ENCODE data around the gene EYA4.
"Not testable (repeated sequence)": the region's sequence is repeated elsewhere in the genome, so short reads cannot be mapped to it uniquely, and the experiment has no call there.

The EYA4 gene

DNA sequence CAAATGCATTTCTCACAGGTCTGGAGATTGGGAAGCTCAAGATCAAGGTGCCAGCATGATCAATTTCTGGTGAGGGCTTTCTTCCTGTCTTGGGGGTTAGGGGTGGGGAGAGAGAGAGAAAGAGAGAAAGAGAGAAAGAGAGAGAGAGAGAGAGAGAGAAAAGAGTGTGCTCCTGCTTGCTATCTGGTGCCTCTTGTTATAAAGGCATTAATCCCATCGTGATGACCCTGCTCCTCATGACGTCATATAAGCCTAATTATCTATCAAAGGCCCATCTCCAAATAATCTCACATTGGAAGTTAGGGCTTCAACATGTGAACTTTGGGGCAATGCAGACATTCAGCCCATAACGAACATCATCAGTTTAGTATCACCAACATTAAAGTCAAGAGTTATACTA, 114.8 kb downstream of the EYA4 start:
- no peak for DNase-seq (ENCODE audit: low spot score)

DNA sequence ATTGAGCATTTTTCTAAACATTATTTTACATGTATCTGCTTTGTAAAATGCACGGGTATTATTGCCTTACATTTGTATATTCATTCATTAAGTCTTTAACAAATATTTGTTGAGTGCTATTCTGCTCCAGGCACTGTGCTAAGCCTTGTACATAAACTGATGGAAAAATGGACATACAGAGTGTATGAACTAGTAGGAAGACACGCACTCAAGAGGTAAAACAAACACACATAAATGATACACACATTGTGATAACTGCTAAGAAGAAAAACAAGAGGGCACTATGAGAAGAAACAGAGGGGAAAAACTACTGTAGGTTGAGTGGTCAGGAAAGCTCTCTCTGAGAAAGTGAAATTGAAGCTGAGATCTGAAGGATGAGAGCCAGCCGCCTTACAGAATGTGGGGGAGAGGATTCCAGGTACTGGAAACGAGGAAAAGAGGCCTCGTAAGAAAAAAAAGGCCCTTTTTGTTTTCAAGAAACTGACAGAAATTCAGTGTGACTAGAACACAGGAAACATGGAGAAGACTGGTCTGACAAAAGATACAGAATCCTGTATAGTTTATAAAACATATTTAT, 117.5 kb downstream of the EYA4 start:
- no peak for DNase-seq (ENCODE audit: low spot score)

DNA sequence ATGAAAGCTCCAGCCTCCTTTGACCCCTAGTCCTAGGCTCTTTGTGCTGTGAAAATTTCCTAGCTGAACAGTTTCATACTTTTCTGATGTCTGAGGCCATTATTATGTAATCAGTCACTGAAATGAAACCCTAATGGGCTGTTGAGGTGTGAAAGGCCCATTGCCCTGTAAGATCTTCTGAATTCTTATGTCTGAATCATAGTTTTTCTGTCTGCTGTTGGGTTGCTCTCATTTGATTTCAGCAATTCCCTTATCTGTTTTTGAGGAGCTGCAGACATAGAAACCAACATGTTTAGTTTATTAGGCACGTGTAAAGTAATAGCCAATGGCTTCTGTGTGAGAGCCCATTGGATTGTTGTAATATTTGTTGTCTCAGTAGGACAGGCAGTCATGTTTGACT, 118.1 kb downstream of the EYA4 start:
- DNase-seq (ENCODE audit: low spot score): no peak

DNA sequence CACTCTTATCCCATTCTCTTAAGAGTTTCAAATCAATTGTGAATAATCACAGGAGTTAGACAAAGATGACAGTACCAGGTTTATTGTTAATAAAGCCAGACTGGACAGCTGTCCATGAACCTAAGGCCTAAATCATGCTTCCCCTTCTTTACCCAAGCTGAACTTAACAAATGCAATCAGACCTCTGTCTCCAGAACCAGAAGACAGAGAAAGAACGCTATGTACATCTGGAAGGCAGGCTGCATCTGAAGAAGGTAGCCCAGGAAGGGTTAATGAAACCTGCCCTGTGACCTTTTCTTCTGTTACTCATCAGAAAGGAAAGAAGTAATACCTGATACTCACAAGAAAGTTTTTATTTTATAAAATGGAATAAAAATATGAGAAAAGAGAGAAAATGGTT, 118.6 kb downstream of the EYA4 start:
- no peak for DNase-seq (ENCODE audit: low spot score)

DNA sequence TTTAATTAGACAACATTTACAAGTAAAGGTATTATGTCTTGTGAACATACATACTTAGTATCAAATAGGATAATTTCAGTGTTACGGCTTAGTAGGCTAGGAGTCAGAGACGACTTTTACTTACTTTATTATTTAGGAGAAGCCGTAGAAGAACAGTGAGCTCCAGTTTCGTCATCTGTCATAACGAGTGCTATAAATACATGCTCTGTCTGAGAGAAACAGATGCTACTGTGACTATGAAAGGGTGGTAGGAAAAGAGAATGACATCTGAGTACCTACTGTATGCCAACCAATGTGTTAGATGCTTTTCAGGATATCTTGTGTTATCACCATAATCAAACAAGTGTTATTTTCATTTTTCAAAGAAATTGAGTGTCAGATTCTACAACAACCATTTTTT, 119.0 kb downstream of the EYA4 start:
- DNase-seq (ENCODE audit: low spot score): no peak

DNA sequence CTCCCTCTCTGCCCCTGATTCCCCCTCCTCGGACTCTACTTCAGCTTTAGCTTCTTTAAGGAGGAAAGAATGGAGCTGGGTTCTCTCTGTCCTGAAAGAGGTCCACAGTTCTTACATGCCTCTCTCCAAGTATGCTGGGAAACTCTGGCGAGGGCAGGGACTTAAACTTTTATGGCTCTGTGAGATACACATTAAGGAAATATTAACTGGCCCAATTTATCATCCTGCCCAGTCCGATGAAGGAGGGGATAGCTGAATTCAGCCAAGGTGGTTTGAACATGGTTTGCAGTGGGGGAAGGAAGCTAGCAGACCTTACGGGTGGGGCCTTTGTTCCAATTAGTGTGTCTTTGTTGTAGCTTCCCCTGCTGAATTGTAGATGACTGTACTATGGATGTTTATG, 121.7 kb downstream of the EYA4 start:
- no peak for DNase-seq (ENCODE audit: low spot score)

DNA sequence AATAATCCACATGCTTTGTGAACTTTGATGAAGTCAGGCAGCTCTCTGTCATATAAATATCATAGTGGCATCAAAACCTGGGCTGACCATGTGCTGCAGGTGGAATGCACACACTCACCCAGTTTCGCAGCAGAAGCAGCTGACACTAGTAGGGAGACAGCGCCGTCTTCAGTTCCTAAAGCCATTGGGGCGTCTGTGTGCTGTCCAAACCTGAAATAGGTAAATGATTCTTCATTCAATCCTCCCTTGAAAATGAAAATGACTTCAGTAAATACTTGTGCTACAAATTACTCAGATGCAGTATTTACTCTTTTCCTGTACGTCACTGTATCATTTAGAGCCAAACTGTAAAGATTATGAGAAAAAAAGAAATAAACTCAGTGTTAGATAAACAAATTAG, 127.5 kb downstream of the EYA4 start:
- no peak for DNase-seq (ENCODE audit: low spot score)

DNA sequence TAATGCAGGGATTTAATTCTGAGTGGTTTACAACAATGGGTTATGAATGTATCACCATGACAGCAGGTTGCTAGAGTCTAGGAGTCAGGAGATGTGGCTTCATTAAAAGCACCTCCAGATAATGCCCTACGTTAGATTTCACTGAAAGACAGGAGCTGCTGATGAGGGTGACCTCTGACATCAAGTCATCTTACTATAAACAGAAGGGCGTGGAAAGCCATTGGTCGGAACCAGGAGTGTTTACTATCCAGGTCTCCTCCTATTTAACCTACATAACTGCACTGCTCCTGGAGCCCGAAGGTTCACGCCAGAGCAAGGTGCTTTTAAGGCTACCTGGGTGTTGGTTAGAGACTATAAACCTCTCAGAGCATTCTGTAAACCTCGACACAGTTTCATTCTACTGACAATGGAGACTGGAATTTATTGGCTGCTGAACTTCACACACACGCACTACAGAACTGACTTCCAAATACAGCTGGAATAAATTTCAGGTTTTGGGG, 128.7 kb downstream of the EYA4 start:
- no peak for DNase-seq (ENCODE audit: low spot score)

DNA sequence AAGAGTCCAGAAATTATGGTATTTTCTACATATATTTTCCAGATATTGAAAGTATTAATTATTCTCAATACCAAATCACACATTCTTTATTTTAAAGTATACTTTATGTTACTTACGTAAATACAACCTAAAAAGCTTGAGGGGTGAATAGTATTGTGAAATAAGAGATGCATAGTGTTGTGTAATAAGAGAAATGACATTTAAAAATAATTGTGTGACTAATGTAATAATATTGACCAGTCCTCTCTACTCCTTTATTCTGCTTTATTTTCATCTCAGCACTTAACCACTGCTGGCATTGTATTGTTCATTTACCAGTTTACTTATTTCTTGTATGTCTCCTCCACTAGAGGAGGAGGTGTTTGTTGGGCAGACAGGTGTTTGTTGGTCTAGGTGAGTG, 135.6 kb downstream of the EYA4 start:
- no peak for DNase-seq (ENCODE audit: low spot score)

DNA sequence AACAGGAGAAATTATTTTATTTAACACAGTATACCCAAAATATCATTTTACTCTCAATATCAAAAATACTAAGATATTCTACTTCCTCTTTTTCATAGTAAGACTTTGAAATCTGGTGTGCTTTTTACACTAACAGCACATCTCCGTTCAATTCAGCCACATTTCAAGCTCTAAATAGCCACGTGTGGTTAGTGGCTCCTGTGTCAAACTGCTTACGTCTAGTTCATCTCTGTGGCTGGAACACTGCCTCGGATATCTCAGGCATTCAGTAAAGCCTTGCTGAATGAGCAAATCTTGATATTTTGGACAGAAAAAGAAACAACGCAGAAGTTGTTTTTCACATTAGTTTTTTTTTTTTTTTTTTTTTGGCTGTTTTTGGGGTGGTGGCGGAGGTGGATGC, 136.1 kb downstream of the EYA4 start:
- DNase-seq (ENCODE audit: low spot score): peak; percentile 43

DNA sequence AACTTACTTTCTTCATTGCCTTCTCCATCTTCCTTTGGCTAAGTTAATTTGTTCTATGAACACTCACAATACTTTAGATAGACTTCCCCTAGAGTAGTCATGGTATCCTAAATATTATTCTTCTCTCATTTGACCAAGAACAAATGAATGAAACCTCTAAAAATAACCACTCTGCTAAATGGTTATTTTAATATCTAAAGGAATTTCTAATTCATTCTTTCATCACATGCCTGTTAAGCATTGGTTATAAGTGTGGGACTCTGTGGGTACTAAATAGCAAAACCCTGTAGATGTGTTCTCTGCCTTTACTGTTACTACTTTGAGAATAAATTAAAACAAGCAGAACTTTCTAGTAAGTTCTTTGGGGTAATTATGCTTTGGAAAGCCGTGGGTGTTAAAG, 138.9 kb downstream of the EYA4 start:
- DNase-seq (ENCODE audit: low spot score): no peak

DNA sequence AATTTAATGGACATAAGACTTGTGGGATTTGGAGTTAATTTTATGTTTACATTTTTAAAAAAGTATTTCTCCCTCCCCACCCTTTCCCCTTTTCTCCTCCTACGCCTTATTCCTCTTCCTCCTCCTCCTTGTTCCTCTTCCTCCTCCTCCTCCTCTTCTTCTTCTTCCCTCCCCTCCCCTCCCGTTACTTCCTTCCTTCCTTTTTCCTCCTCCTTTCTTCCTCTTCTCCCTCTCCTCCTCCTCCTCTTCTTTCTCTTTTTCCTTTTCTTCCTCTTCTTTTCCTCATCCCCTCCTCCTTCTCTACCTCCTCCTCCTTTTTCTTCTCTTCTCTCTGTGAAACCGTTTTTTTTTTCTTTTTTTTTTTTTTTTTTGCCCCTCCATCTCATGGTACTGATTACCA, 139.6 kb downstream of the EYA4 start:
- no peak for DNase-seq (ENCODE audit: low spot score)

DNA sequence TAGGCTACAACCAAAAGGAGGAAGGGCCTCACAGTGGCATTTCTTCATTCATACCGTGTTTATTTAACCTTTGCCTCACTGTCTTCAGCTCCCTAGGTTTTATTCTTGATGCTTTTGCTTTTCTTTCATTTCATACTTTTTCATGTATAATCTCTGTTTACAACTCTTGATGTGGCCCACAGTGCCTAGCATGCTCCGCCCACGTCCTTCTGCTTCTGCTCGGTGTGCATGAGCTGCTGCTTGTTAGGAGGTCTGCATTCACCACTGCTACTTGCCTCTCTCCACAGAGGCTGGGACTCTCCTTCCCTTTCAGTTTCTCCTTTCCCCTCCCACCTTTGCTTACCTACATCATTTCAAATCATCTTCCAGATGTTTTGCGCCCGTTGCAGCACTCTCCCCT, 147.6 kb downstream of the EYA4 start:
- DNase-seq (ENCODE audit: low spot score): no peak

DNA sequence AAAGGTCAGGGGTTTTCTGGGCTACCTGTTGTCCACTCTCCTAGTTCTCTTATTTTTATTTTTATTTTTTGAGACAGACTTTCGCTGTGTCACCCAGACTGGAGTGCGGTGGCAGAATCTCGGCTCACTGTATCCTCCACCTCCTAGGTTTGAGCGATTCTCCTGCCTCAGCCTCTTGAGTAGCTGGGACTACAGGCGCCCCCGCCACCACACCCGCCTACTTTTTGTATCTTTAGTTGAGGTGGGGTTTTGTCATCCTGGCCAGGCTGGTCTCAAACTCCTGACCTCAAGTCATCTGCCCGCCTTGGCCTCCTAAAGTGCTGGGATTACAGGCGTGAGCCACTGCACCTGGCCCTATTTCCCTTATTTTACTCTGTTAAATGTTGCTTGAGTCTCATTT, 149.0 kb downstream of the EYA4 start:
- DNase-seq (ENCODE audit: low spot score): no peak

DNA sequence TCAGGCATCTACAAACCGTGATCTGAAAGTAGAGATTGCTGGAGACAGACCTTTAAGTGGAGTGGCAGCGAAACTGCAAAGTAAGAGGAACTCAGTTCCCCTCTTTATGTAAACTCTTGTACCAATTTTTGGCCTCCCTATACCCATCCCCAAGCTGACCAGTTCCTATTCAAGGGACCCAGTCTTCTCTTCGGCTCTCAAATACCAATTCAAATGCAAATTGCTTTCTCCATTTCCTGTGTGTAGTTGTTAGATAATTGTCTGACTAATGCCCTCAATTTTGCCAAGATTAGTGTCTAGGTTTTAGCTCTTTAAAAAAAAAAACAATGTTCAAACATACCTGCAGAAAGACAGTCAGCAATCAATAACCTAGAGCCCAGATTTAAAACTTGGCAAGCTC, 150.9 kb downstream of the EYA4 start:
- DNase-seq (ENCODE audit: low spot score): no peak

DNA sequence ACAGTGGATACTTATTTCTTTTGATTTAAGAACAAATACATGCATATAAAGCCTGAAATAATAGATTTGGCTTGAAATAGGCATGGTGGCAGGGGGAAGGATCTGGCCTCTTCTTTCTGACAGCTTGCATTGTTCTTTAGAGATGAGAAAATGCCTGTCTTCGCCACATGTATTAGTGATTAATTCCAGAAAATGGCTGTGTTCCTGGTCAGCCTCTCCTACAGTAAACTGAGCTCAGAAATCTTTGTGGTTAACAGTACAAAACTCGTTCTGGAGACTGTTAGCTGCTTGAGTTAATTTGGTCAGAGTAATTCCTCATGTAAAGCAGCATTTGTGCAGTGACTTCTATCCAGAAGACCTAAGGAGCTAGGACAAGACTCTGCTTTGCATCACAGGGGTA, 151.5 kb downstream of the EYA4 start:
- no peak for DNase-seq (ENCODE audit: low spot score)

DNA sequence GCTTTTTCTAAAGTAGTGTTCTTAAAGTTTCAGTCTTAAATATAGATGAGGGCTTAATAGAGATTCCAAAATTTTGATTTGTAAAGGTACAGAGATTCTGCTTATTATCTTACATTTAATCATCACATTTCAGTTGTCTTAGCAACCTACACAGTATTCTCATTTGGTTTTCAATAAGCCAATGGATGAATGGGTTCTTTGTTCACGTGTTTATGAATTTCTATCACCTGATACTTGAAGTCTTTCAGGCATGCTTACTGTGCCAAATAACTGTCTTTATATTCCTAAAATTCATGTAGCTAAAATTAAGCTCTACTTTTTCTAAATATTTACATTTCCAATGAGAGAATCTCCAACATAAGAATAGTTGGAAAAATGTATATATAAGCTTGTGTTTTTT, 152.7 kb downstream of the EYA4 start:
- no peak for DNase-seq (ENCODE audit: low spot score)

DNA sequence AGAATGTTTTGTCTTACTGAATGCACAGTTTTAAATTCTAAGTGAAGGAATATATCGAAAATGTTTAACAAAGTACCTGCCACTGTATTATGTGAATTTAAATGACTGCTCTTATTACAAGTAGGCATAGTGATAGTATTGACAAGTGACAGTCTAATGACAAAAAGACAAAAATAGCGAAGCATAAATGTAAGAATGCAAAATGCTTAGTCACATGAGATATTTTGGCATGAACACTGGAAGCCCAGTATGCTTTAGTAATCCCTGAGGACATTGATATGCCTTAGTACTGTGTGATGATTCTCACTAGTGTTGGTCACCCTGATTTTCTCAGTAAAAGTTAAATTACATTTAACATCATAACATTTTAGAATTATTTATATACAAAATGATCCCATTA, 153.5 kb downstream of the EYA4 start:
- no peak for DNase-seq (ENCODE audit: low spot score)

DNA sequence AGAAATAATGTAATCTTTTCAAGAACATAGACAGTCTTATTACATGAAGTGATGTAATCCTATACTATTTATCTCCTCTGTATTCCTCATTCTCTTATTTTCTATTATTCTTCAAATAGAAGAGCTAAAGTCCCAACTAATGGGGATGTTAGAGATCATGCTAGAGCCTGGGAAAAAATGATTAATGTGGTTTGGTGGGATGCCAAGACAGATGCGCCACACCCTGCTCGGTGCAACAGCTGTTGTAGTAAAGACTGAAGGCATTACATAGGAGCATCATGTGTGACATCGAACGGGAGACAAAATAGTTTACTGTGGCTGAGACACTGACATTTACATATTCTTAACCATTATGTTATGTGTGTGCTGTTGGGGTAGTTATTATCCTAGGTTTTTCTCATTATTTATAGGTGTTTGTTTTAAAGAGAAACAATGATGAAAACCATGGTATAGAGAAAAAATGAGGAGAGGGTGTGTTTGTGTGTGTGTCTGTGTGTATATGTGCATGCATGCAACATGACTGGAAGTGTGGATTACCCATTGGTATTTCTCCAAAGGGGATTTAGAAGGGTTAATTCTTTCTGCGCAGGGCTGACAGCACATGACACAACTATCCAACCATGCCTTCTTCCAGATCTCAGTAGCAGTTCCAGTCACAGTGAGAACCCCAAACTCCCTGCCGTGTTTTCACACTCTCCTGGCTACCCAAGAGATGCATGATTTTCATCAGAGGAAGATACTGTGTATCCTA, 155.3 kb downstream of the EYA4 start:
- DNase-seq (ENCODE audit: low spot score): peak; percentile 7

DNA sequence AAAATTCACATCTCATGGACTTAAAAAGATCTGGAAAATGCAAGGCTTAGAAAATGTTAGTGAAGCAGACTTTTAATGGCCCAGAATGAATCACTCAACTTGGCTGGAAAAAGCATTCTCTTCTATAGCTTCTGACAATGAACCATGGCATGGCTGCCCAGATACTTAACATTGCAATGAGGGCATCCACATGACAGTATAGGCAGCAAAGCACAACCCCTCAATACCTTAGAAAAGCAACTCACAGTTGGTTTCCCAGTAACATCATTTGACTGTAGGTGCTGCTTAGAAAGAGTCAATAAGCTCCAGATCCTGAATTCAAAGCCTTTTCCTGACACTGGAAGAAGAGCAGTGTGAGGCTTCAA, 155.8 kb downstream of the EYA4 start:
- no peak for DNase-seq (ENCODE audit: low spot score)

DNA sequence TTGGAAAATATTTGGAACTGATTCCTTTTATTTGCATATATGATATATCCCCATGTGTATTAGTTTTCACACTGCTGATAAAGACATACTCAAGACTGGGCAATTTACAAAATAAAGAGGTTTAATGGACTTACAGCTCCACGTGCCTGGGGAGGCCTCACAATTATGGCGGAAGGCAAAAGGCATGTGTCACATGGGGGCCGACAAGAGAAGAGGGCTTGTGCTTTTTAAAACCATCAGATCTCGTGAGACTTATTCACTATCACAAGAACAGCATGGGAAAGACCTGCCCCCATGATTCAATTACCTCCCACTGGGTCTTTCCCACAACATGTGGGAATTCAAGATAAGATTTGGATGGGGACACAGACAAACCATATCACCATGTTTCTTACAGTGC, 156.4 kb downstream of the EYA4 start:
- not testable (repeated sequence) for DNase-seq (ENCODE audit: low spot score)

DNA sequence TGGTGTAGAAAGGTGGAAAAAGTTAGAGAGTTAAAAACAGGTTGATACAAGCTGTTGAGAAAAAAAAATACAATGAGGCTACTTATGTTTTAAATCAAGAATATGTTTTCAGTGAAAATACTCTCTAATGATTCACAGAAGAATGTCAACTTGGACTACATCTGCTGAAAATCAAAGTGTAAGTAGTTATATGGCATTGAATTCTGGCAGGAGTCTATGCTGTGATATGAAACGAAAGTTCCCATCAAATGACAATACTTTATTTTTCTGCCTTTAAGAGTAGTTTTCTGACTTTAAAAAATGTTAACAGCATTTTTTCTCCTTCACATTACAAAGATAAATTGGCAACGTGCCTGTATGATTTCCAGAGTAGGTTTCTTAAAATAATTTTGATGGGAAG, 158.3 kb downstream of the EYA4 start:
- no peak for DNase-seq (ENCODE audit: low spot score)

DNA sequence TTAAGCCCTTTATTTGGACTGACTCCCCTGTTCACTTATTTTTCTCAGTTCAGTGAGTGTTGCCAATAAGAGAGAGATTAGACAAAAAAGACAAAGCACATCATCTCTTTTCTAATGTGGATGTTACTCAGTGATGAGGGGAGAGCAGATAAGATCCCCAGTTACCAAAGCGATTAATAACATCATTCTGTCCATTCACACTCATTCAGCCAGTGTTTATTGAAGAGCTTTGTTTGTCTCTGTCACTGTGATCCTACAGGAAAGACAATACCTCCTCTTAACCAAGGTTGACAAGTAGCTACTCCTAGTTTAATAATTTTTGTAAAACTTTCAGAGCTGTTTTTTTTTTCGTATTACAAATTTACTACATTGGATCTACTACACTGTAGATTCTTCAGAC, 163.0 kb downstream of the EYA4 start:
- no peak for DNase-seq (ENCODE audit: low spot score)

DNA sequence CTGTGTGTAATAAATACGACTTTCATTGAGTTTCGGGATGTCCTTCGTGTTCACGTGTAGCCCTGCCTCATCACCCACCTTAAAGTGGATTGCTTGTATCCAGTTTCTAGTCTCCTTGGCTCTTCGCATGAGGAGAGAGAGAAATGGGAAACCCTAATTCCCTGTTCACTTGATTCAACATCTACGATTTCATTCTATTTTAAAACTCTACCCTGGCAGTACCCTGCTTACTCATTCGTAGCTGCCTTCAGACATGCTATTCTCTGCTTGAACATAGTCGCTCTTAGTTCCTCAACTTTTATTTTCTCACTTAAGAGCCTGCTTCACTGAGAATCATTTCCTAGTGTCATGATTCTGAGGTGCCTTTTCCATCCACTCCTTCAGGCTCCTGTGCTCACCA, 163.6 kb downstream of the EYA4 start:
- DNase-seq (ENCODE audit: low spot score): no peak

Data from NAMALWA (cell line).